Spleen (tissue), 11 donors: Measurements from ENCODE around the gene RIOX2. TPM values are rescaled to one million over a fixed set of nuclear protein-coding genes. Genes with fewer than 3 reads are reported as not detected.
"Not testable (repeated sequence)": the region's sequence is repeated elsewhere in the genome, so short reads cannot be mapped to it uniquely, and the experiment has no call there.

Experiments
- DNase-seq: peaks from one replicate; pipeline ENCODE4 v3.0.0-alpha.2; 2020
- H3K27ac ChIP-seq, 8 donors: fragments of 200-600 bp; sonication (generic) in 7 of 8; 1 replicate in 4 of 8; 2 replicates in 4 of 8; pipeline versions ENCODE4 v1.5.0 to v1.8.0; 2016 to 2021; ENCODE audit warnings: inconsistent platforms in 4 of 8, mild to moderate bottlenecking in 4 of 8, moderate library complexity in 1 of 8
- H3K27me3 ChIP-seq, 7 donors: fragments of 200-600 bp; sonication (generic) in 6 of 7; replicated peaks in 1 of 7; 1 replicate in 4 of 7; 2 replicates in 3 of 7; pipeline versions ENCODE4 v1.5.0 to v1.8.0; 2016 to 2021; ENCODE audit warnings: inconsistent platforms in 3 of 7, mild to moderate bottlenecking in 1 of 7
- H3K36me3 ChIP-seq, 6 donors: fragments of 200-600 bp; sonication (generic) in 5 of 6; 1 replicate in 4 of 6; 2 replicates in 2 of 6; pipeline versions ENCODE4 v1.5.0 to v1.8.0; 2016 to 2021; ENCODE audit warnings: inconsistent platforms in 2 of 6
- H3K4me1 ChIP-seq, 6 donors: fragments of 200-600 bp; sonication (generic) in 5 of 6; 1 replicate in 3 of 6; 2 replicates in 3 of 6; pipeline versions ENCODE4 v1.5.0 to v1.8.0; 2016 to 2021; ENCODE audit warnings: inconsistent platforms in 3 of 6
- H3K4me3 ChIP-seq, 8 donors: fragments of 200-600 bp; sonication (generic) in 7 of 8; 1 replicate in 4 of 8; 2 replicates in 4 of 8; pipeline versions ENCODE4 v1.5.0 to v1.8.0; 2016 to 2021; ENCODE audit warnings: inconsistent platforms in 4 of 8, mild to moderate bottlenecking in 4 of 8, moderate library complexity in 2 of 8
- H3K9me3 ChIP-seq, 8 donors: fragments of 200-600 bp; sonication (generic) in 7 of 8; 1 replicate in 4 of 8; 2 replicates in 4 of 8; pipeline versions ENCODE4 v1.5.0 to v1.8.0; 2016 to 2021; ENCODE audit warnings: inconsistent platforms in 4 of 8
- POLR2A ChIP-seq, 3 donors: fragments of 450-650 bp; IDR thresholded peaks; one replicate each; pipeline ENCODE4 v1.5.1; 2017; ENCODE audit warnings: antibody characterized with exemption in 3 of 3, mild to moderate bottlenecking in 1 of 3
- POLR2AphosphoS5 ChIP-seq, 3 donors: sonication (generic); formaldehyde crosslinking; IDR thresholded peaks; one replicate each; pipeline ENCODE4 v1.5.1; 2017; ENCODE audit warnings: antibody characterized with exemption in 3 of 3
- WGBS, 5 donors: extraction: QIAGEN DNeasy Blood & Tissue Kit in 3 of 5; methylation state at CpG; one replicate each; pipeline versions ENCODE4 v1.1.5 to v1.1.7; 2013 to 2018; 5-methylcytosine and 5-hydroxymethylcytosine counted together
- intact Hi-C: fragments of 100-400 bp; cut with DNase I; formaldehyde crosslinking; loops from one replicate; pipeline ENCODE4 v1.15.0; 2023; ENCODE audit warnings: low total_unique reads
- polyA plus RNA-seq, 3 donors: library from polyadenylated mRNA; stranded (reverse); fragments of 200-250 nt; gene quantifications; one replicate each; pipeline ENCODE4 v1.2.1, GENCODE V29; 2013
- total RNA-seq, 7 donors: library from RNA; depleted of rRNA in 3 of 7; stranded (reverse); fragments of >200 nt in 3 of 7; fragmentation: NEBNext Ultra II Directional in 4 of 7; extraction: Animal tissue kit (Norgen Biotek cat#: 25700) in 4 of 7; gene quantifications; one replicate each; pipeline versions ENCODE4 v1.1.0 to v1.2.1, GENCODE V29; 2016 to 2021
- TF ChIP-seq, protein P1 (sequence below), 11 experiments: fragments of 200-600 bp in 7 of 11; fragments of 450-650 bp in 4 of 11; sonication (generic) in 4 of 11; IDR thresholded peaks in 8 of 11; conservative IDR thresholded peaks in 3 of 11; 1 replicate in 7 of 11; 2 replicates in 4 of 11; pipeline versions ENCODE4 v1.4.0 to v1.8.0; 2016 to 2021; ENCODE audit warnings: antibody characterized with exemption in 11 of 11, inconsistent platforms in 4 of 11, mild to moderate bottlenecking in 1 of 11
- donor health status: healthy with polysubstance abuse.
- donor health status: DM: no; HTN: no; CAD: no; lungs with moderate emphysema.
- donor health status: DM: no; HTN: no; CAD: no.
- donor health status: Bipolar disorder and iron deficiency.
- donor health status: healthy.
- donor health status: DM: no; HTN: no; CAD: no.
- donor health status: DM: yes; HTN: yes; CAD: no.

The RIOX2 gene
- total and polyA plus RNA-seq, 10 donors = 13.5 to 29.7 (median 18.7) TPM

DNA sequence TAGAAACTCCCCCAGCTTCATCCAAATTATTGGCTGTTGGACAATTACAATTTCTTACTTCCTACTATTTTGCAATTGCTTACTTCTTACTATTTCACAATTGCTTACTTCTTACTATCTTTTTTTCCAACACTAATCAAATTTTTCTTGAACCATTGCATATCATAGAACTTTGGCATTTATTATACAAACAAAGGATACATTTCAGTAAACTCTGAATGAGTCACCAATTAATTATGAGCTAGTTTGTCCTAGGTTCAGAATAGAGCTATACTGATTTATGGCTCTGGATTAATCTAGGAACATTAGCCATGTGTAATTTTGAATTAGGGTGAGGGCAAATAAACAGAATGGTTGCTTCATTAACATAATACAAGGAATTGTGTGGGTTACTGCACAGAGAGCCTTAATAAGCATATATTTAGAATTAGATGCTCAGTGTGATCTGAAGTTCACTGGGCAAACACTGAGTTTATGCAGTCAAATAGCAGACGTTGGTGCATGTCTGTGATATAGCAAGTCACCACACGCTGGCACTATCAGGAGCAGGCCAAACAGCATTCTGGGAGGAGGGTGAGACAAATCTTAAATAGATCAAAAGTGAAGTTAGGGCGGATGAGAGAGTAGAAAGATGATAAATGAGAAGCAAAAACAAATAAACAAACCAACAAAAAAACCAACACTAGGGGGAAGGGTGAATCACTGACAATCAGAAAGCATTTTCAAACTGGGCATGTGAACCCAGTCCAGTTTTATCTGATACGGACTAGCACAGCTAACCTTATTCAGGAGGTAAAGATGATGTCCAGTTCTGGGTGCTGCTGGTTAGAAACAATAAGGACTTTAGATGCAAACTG, 41.4 kb upstream of the RIOX2 start:
- DNase-seq = no peak
- no peaks in the 10 kb centered on the region for H3K36me3 ChIP-seq
- H3K4me1 ChIP-seq = peaks cover 0 to 14% (median 0%) of the 10 kb centered on the region in 6 donors
- intact Hi-C loops = no loop called here
- H3K9me3 ChIP-seq = no peaks in the 10 kb centered on the region
- no peaks in the 10 kb centered on the region for H3K27me3 ChIP-seq
- WGBS, 5 donors = 66 to 77% (median 69%) methylated on average over 4 of the region's 4 CpGs
- no peak overlapping the region for H3K4me3 ChIP-seq
- TF ChIP-seq POLR2A (IDR thresholded peaks at IDR 0.05) (no peak), POLR2AphosphoS5 (IDR thresholded peaks at IDR 0.05) (no peak)
- TF ChIP-seq, protein P1, sequence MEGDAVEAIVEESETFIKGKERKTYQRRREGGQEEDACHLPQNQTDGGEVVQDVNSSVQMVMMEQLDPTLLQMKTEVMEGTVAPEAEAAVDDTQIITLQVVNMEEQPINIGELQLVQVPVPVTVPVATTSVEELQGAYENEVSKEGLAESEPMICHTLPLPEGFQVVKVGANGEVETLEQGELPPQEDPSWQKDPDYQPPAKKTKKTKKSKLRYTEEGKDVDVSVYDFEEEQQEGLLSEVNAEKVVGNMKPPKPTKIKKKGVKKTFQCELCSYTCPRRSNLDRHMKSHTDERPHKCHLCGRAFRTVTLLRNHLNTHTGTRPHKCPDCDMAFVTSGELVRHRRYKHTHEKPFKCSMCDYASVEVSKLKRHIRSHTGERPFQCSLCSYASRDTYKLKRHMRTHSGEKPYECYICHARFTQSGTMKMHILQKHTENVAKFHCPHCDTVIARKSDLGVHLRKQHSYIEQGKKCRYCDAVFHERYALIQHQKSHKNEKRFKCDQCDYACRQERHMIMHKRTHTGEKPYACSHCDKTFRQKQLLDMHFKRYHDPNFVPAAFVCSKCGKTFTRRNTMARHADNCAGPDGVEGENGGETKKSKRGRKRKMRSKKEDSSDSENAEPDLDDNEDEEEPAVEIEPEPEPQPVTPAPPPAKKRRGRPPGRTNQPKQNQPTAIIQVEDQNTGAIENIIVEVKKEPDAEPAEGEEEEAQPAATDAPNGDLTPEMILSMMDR (IDR thresholded peaks at IDR 0.05 in 8 of 11, conservative IDR thresholded peaks at IDR 0.05 in 3 of 11) = no peak
- peak overlapping the region in 2 of 8 donors; percentile 19 to 21 for H3K27ac ChIP-seq

DNA sequence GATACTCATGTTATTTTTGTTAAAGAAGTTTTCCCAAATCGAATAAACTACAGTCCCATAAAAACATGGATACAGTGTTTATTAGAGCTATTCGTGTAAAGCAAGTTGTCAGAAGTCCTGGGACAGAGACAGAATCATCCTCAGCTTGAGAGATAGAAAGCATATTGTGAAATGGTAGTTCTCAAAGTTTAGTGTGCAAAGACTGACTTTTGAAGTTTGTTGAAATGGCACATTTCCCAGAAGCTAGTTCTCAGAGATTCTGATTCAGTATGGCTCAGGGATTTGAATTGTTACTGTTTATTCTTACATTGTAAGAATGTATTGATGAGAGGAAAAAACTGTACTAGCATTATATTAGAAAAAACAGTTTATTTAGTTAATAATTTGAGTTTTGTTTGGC, 40.7 kb upstream of the RIOX2 start:
- H3K36me3 ChIP-seq = no peaks in the 10 kb centered on the region
- WGBS, 5 donors = 66 to 84% (median 74%) methylated on average over 2 of the region's 2 CpGs
- H3K27ac ChIP-seq = peak overlapping the region in 3 of 8 donors; percentile 13 to 21 (median 19)
- H3K9me3 ChIP-seq = no peaks in the 10 kb centered on the region
- DNase-seq = no peak
- peaks cover 0 to 14% (median 0%) of the 10 kb centered on the region in 6 donors for H3K4me1 ChIP-seq
- intact Hi-C loops = no loop called here
- no peaks in the 10 kb centered on the region for H3K27me3 ChIP-seq
- H3K4me3 ChIP-seq = no peak overlapping the region
- TF ChIP-seq POLR2A (IDR thresholded peaks at IDR 0.05) (no peak), POLR2AphosphoS5 (IDR thresholded peaks at IDR 0.05) (no peak)
- TF ChIP-seq, protein P1 (IDR thresholded peaks at IDR 0.05 in 8 of 11, conservative IDR thresholded peaks at IDR 0.05 in 3 of 11) = no peak

DNA sequence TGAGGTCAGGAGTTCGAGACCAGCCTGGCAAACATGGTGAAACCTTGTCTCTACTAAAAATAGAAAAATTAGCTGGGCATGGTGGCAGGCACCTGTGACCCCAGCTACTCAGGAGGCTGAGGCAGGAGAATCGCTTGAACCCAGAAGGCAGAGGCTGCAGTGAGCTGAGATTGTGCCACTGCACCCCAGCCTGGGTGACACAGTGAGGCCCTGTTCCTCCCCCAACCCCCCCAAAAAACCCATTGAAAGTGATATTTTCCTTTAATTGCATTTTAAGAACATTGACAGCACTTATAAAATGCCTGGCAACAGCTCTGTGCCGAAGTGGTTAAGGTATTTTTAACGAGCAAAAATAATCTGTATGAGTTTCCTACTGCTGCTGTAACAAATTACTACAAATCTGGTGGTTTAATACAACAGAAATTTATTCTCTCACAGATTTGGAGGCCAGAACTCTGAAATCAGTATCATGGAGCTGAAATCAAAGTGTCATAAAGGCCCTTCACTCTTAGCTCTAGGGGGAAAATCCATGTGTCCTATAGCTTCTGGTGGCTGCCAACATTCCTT, 38.7 kb upstream of the RIOX2 start:
- intact Hi-C loops, H3K4me3 ChIP-seq, H3K36me3 ChIP-seq, DNase-seq, H3K9me3 ChIP-seq, H3K27ac ChIP-seq, H3K27me3 ChIP-seq: not testable (repeated sequence)
- H3K4me1 ChIP-seq = peaks cover 0 to 14% (median 0%) of the 10 kb centered on the region in 6 donors
- WGBS, 5 donors = 89 to 96% (median 93%) methylated on average over 4 of the region's 4 CpGs

DNA sequence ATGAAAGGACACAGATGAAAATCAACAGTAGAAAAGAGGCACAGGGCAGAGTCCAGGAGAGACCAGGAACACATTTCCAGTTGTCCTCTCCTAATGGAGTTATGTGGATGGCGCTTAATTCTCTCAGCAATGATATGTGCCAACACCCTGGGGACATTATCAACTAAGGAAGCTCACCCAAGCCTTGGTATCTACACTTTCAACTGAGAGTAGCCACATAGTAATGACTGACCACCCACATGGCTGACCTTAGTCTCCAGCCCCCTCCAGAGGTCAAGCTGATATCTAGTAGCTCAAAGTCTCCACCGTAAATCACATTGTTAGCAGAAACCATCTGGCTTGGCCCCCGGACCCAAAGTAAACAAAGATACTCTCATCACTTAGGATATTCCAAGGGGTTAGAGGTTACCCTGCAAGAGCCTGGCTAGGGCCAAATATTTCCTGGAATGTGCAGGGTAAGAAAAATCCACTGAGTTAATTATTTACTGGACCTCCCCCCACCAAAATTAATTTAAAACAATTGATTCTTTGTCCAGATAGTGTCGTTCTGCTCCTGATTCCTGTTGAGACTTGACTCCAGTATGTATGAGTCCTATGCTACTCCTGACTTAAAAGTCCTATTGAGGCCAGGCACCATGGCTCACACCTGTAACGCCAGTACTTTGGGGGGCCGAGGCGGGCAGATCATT, 38.1 kb upstream of the RIOX2 start:
- Histone ChIP-seq H3K27ac (no peak overlapping the region), H3K9me3 (no peaks in the 10 kb centered on the region), H3K4me1 (peaks cover 0 to 14% (median 0%) of the 10 kb centered on the region in 6 donors), H3K27me3 (no peaks in the 10 kb centered on the region), H3K4me3 (no peak overlapping the region), H3K36me3 (no peaks in the 10 kb centered on the region)
- TF ChIP-seq POLR2AphosphoS5 (IDR thresholded peaks at IDR 0.05) (no peak), POLR2A (IDR thresholded peaks at IDR 0.05) (no peak)
- TF ChIP-seq, protein P1 (IDR thresholded peaks at IDR 0.05 in 8 of 11, conservative IDR thresholded peaks at IDR 0.05 in 3 of 11) = no peak
- intact Hi-C loops = no loop called here
- 87 to 91% (median 89%) methylated on average over 7 of the region's 7 CpGs for WGBS, 5 donors
- no peak for DNase-seq
